Thoracic aorta (tissue), 2 donors: ENCODE results near the gene MTMR12. TPM values are rescaled to one million over a fixed set of nuclear protein-coding genes. Genes with fewer than 3 reads are reported as not detected.
"Not testable (repeated sequence)": the region's sequence is repeated elsewhere in the genome, so short reads cannot be mapped to it uniquely, and the experiment has no call there.

Experiments used
- ATAC-seq: fragments of 150-250 bp; one replicate; pipeline ENCODE4 v1.8.0; 2017; ENCODE audit warnings: low read depth; ENCODE audit not compliant: insufficient number of reproducible peaks, low FRiP score
- DNase-seq: peaks from one replicate; pipeline ENCODE4 v3.0.0-alpha.2; 2020; ENCODE audit warnings: low spot score
- H3K27ac ChIP-seq, 2 donors: fragments of 200-600 bp; sonication (generic); 1 replicate in 1 of 2; 2 replicates in 1 of 2; pipeline ENCODE4 v1.5.1; 2016; ENCODE audit warnings: mild to moderate bottlenecking in 2 of 2, moderate library complexity in 2 of 2
- H3K27me3 ChIP-seq: fragments of 200-600 bp; sonication (generic); replicated peaks from 2 replicates; pipeline ENCODE4 v1.6.0; 2016; ENCODE audit warnings: mild to moderate bottlenecking; ENCODE audit not compliant: insufficient read depth
- H3K36me3 ChIP-seq: fragments of 200-600 bp; sonication (generic); one replicate; pipeline ENCODE4 v1.5.1; 2016
- H3K4me1 ChIP-seq, 2 donors: fragments of 200-600 bp; sonication (generic); 1 replicate in 1 of 2; 2 replicates in 1 of 2; pipeline versions ENCODE4 v1.5.1 to v1.6.0; 2016; ENCODE audit warnings: low read depth in 2 of 2, mild to moderate bottlenecking in 1 of 2; ENCODE audit not compliant: control insufficient read depth in 1 of 2
- H3K4me3 ChIP-seq: fragments of 200-600 bp; sonication (generic); 2 replicates; pipeline ENCODE4 v1.5.1; 2016; ENCODE audit warnings: mild to moderate bottlenecking
- H3K9me3 ChIP-seq: fragments of 200-600 bp; sonication (generic); 2 replicates; pipeline ENCODE4 v1.5.1; 2016
- total RNA-seq, 2 donors: library from RNA; depleted of rRNA; stranded (reverse); fragments of >200 nt; gene quantifications; one replicate each; pipeline versions ENCODE4 v1.1.0 to v1.2.3, GENCODE V29; 2016
- TF ChIP-seq, protein P1 (sequence below): fragments of 200-600 bp; sonication (generic); IDR thresholded peaks from one replicate; pipeline ENCODE4 v1.5.1; 2019; ENCODE audit warnings: antibody characterized with exemption

The MTMR12 gene
- total RNA-seq, 2 donors from 2014 or later: 23.6 to 45.0 TPM

GRCh38 chr5:32287525-32287924 is 25.2 kb downstream of the MTMR12 start:
- not testable (repeated sequence) for H3K4me3 ChIP-seq, H3K27ac ChIP-seq, H3K36me3 ChIP-seq, H3K4me1 ChIP-seq, H3K27me3 ChIP-seq, DNase-seq, ATAC-seq, H3K9me3 ChIP-seq

DNA sequence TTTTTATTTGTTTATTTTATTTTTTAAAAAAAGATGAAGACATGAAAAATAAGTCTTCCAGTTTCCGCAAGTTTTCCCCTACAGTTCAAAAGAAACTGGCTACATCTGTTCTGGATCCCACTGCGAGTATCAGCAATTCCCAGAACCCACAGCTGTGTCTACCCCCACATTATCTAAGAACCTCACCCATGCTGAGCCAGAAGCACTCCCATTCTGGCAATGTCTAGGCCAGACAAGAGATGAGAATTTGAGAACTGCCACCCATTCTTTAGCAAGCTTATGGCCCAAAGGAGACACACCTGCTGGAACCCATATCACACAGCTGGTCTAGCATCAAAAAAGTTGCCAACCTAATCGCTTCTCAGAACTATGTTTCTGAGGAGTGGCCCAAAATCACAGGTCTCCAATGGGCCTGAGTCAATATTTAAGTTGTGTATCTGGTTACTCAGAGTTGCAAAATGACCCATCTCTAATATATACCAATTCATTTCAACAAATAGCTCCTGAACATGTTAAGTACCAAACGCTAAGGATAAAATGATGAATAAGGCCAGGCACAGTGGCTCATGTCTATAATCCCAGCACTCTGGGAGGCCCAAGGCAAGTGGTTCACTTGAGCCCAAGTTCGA is 27.1 kb downstream of the MTMR12 start:
- no peak overlapping the region for H3K27ac ChIP-seq
- DNase-seq: no peak
- no peaks in the 10 kb centered on the region for H3K27me3 ChIP-seq
- no peaks in the 10 kb centered on the region for H3K36me3 ChIP-seq
- no peak overlapping the region for H3K4me3 ChIP-seq
- TF ChIP-seq, protein P1, sequence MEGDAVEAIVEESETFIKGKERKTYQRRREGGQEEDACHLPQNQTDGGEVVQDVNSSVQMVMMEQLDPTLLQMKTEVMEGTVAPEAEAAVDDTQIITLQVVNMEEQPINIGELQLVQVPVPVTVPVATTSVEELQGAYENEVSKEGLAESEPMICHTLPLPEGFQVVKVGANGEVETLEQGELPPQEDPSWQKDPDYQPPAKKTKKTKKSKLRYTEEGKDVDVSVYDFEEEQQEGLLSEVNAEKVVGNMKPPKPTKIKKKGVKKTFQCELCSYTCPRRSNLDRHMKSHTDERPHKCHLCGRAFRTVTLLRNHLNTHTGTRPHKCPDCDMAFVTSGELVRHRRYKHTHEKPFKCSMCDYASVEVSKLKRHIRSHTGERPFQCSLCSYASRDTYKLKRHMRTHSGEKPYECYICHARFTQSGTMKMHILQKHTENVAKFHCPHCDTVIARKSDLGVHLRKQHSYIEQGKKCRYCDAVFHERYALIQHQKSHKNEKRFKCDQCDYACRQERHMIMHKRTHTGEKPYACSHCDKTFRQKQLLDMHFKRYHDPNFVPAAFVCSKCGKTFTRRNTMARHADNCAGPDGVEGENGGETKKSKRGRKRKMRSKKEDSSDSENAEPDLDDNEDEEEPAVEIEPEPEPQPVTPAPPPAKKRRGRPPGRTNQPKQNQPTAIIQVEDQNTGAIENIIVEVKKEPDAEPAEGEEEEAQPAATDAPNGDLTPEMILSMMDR: no peak
- no peaks in the 10 kb centered on the region for H3K9me3 ChIP-seq
- peaks cover 2 to 7% of the 10 kb centered on the region in 2 donors for H3K4me1 ChIP-seq
- no peak for ATAC-seq

DNA sequence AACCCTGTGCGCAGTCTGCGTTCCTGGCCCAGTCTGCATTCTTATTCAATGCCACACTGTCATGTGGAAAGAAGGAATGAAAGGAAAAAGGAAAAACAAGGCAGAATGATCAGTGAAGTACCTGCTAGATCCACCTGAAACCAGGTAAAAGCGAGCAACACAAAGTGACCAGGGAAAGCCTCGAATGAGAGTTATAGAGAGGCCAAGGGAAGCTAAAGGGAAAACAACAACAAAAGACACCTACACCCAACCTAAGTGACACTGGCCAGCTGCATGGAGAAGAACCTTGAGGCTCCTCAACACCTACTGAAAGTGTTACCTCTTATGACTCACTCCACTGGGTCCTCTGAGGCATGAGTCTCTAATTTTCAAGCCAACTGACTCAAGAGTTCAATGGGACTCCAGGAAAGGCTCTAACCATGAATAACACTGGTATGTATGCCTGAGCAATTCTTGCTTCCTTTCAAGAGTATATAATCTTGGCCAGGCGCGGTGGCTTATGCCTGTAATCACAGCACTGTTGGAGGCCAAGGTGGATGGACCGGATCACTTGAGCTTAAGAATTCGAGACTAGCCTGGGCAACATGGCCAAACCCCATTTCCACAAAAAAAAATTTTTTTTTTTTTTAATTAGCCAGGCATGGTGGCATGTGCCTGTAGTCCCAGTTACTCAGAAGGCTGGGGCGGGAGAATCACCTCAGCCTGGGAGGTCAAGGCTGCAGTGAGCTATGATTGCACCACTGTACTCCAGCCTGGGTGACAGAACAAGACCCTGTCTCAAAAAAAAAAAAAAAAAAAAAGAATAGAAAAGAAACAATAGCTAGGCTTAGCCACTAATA is 29.0 kb downstream of the MTMR12 start:
- DNase-seq: no peak
- H3K9me3 ChIP-seq: no peaks in the 10 kb centered on the region
- no peak overlapping the region for H3K4me3 ChIP-seq
- TF ChIP-seq, protein P1: no peak
- H3K36me3 ChIP-seq: no peaks in the 10 kb centered on the region
- no peak overlapping the region for H3K27ac ChIP-seq
- no peaks in the 10 kb centered on the region for H3K27me3 ChIP-seq
- peaks cover 2 to 7% of the 10 kb centered on the region in 2 donors for H3K4me1 ChIP-seq
- ATAC-seq: no peak

GRCh38 chr5:32283061-32283460 is 29.7 kb downstream of the MTMR12 start:
- Histone ChIP-seq H3K4me3 (no peak overlapping the region), H3K4me1 (peaks cover 2 to 12% of the 10 kb centered on the region in 2 donors), H3K27me3 (no peaks in the 10 kb centered on the region), H3K9me3 (no peaks in the 10 kb centered on the region), H3K36me3 (no peaks in the 10 kb centered on the region), H3K27ac (no peak overlapping the region)
- DNase-seq: no peak
- TF ChIP-seq, protein P1: no peak
- ATAC-seq: no peak

- DNase-seq (no peak), ATAC-seq (no peak)
- no peaks in the 10 kb centered on the region for H3K36me3 ChIP-seq
- no peaks in the 10 kb centered on the region for H3K9me3 ChIP-seq
- no peak overlapping the region for H3K27ac ChIP-seq
- H3K4me3 ChIP-seq: no peak overlapping the region
- no peaks in the 10 kb centered on the region for H3K27me3 ChIP-seq
- TF ChIP-seq, protein P1: no peak
- H3K4me1 ChIP-seq: peaks cover 2 to 13% of the 10 kb centered on the region in 2 donors
These were observed 30.1 kb downstream of the MTMR12 start for GRCh38 chr5:32282633-32283032.

GRCh38 chr5:32281378-32282133 is 31.2 kb downstream of the MTMR12 start:
- H3K4me3 ChIP-seq, H3K27ac ChIP-seq, H3K27me3 ChIP-seq, ATAC-seq, DNase-seq, H3K9me3 ChIP-seq, H3K36me3 ChIP-seq: not testable (repeated sequence)
- H3K4me1 ChIP-seq: peaks cover 3 to 14% of the 10 kb centered on the region in 2 donors
